ENCODE measurements around the gene FAF1.
"Not testable (repeated sequence)": the region's sequence is repeated elsewhere in the genome, so short reads cannot be mapped to it uniquely, and the experiment has no call there.

Gene FAF1

DNA sequence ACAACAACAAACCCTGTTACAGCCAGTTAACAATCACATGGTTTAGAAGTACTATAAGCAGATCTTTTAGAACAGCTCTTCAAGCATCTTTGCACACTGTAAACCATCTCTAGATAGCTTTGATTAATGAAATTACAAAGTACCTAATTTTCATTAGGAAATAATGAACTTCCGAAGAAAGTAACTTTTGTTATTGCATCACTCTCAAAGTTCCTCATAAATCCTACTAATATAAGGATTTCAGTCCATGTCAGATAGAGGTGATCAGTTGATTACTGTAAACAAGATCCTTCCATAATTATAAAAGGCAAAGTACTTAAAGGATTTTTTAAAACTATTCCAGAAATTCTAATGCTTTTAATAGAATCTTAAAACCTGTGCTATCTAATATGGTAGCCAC lies 58.2 kb downstream of the FAF1 start:
- DNase-seq = no peak

- DNase-seq = no peak
Measured at GRCh38 chr1:50898773-50899172, 61.3 kb downstream of the FAF1 start.

- DNase-seq = no peak
Measured at GRCh38 chr1:50894340-50894739, 65.7 kb downstream of the FAF1 start.

DNA sequence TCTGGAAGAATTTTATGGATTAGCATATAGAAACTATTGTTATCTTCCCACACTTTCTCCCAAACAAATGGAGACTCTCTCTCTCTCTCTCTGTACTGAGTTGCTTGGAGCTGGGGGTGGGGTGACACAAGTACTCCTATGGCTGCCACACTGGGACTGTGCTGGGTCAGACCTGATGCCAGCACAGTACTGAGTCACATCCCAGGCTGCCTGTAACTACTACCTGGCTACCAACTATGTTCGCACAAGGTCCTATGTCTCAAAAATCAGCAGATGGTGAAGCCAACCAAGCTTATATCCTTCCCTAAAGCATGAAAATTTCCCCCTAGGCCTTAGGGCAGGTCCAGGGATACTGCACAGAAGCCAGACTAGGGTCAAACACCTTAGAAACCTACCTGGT lies 66.6 kb downstream of the FAF1 start:
- no peak for DNase-seq

DNA sequence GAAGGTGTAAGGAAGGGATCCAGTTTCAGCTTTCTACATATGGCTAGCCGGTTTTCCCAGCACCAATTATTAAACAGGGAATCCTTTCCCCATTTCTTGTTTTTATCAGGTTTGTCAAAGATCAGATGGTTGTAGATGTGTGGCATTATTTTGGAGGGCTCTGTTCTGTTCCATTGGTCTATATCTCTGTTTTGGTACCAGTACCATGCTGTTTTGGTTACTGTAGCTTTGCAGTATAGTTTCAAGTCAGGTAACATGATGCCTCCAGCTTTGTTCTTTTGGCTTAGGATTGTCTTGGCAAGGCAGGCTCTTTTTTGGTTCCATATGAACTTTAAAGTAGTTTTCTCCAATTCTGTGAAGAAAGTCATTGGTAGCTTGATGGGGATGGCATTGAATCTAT lies 72.5 kb downstream of the FAF1 start:
- DNase-seq = not testable (repeated sequence)

DNA sequence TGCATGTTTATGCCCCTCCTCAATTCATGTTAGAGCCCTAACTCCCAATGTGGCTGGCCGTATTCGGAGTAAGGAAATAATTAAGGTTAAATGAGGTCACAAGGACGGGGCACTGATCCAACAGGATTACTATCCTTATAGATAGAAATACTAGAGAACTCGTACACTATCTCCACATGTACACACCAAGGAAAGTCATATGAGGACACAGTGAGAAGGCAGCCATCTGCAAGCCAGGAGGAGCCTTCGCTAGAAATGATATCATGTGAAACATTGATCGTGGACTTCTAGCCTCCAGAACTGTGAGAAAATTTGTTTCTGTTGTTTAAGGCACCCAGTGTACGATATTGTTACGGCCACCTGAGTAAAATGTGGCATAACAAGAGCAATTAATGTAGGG lies 79.7 kb downstream of the FAF1 start:
- no peak for DNase-seq

DNA sequence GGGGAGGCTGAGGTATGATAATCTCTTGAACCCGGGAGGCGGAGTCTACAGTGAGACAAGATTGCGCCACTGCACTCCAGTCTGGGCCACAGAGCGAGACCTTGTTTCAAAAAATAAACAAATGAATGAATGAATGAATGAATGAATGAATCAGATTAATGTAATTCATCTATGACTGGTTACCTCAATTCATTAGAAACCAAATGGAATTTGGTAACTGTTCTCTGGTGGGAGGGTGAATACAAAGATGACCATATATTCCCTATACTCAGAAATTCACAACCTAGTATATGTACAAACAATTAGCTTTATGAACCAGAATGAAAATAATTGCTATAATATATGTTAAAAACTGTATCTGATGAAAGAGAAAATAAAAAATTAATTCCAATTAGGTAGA lies 80.9 kb downstream of the FAF1 start:
- DNase-seq = no peak

DNA sequence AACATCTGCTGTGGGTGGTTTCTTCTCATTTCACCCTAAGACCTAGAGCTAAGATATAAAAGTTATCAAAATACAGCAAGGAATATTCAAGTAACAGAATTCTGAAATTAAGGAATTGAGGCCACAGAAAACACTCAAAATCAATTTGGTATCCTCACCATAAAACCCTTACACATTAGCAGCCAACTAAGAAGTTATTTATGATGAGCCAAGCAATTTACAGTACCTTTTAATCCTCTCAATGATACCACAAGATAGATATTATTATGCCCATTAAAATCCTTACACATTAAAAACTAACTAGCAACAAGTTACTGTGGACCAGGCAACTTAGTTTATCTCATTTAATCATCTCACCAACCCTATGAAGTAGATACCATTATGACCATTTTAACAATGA lies 81.6 kb downstream of the FAF1 start:
- no peak for DNase-seq

DNA sequence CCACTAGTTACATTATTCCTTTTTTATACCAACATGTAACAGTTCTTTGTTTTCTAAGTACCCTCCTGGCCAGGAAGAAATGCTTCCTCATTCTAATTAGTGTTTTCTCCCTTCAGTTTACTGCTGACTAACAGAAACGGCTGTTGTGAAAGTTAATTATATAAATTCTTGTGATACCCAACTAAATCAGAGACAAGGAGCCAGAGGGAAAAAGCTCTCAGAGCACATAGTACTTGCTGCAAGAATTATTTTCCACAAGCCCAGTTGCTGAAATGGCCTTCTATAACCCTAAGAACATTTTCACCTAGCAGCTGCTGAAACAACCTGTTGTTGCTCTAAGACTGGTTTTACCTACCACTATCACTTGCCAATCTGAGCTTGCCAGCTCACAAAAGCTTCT lies 82.4 kb downstream of the FAF1 start:
- no peak for DNase-seq

DNA sequence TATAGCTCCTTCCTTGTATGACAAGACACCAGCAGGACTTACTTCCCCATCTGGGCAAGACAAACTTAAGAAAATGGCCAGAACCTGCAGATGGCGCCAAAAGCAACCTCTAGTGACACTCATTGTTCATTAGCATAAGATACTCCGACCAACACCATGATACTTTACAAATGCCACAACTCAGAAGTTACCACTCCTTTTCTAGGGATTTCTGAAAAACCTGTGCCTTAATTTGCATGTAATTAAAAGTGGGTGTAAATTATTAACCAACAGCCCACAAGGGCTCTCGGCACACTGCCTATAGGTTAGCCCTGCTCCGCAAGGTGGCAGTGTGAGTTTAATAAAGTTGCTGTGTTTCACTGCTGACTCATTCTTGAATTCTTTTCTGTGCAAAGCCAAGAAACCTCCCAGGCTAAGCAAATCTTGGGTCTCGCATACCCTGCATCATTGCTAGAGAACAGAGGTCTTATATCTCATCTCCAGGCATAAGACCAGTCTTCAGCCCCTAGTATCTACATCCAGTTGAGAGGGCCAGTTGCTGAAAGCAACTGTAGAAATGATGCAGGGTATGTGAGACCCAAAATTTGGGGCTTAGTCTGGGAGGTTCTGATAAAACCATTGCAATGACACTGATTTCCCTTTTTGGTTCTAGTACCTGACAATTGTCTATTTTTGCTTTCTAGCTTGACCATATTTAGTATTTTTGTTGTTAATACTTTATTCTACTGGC lies 86.4 kb downstream of the FAF1 start:
- no peak for DNase-seq

- not testable (repeated sequence) for DNase-seq
Measured at GRCh38 chr1:50864845-50865244, 95.2 kb downstream of the FAF1 start.

GRCh38 chr1:50861772-50862171 lies 98.3 kb downstream of the FAF1 start:
- no peak for DNase-seq

- DNase-seq = no peak
Measured at GRCh38 chr1:50860702-50861101, 99.4 kb downstream of the FAF1 start.

- no peak for DNase-seq
Measured at GRCh38 chr1:50860256-50860655, 99.8 kb downstream of the FAF1 start.

DNA sequence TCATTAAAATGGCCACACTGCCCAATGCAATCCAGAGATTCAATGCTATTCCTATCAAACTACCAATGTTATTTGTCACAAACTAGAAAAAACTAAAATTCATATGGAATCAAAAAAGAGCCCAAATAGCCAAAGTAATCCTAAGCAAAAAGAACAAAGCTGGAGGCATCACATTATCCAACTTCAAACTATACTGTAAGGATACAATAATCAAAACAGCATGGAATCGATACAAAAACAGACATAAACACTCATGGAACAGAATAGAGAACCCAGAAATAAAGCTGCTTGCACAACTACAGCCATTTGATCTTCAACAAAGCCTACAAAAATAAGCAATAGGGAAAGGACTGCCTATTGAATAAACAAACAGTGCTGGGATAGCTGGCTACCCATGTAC lies 100.4 kb downstream of the FAF1 start:
- DNase-seq = no peak

DNA sequence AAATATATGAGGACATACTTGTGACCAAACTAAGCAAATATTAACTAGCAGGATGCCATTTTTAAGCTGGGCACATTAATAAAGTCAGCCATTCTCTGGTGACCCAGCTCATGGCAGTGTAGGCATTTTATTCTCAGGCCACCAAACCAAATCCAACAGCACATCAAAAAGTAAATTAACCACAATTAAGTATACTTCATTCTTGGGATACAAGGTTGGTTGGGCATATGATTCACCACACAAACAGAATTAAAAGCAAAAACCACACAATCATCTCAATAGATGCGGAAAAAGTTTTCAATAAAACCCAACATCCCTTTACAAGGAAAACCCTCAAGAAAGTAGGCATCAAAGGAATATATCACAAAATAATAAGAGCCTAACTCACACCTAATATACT lies 101.3 kb downstream of the FAF1 start:
- DNase-seq = no peak

DNA sequence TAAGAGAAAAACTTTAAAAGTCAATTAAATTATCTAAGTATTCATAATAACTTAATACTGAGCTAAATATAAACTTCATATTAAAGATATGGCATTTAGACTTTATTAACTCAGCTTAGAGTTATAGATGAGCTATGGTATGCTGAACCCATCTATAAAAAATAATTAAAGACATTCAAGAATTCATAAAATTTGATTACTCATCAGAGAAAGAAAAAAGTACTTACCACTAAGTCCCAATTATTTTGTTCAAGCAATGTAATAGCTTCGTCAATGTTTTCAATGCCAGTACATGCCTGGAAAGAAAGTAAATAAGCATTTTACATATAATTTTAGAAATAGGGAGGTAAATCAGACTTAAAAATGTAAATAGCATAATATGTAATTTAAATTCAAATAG lies 102.4 kb downstream of the FAF1 start:
- no peak for DNase-seq

DNA sequence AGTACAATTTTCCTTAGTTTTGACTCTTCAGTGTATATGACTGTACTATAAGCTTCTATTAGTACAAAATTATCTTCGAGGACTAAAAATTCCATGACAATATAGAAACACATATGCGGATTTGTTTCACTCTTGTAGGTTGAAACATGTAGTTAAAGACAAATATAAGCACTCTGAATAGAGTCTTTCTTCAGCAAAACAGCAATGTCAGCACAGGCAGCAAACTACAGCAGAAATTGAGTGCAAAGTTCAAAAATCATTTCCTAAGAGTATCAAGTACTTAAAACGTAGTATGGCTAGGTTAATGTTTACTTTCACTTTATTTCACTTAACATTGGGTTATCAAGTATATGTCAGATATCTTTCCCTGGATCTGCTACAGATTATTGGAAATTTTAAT lies 106.7 kb downstream of the FAF1 start:
- DNase-seq = no peak

DNA sequence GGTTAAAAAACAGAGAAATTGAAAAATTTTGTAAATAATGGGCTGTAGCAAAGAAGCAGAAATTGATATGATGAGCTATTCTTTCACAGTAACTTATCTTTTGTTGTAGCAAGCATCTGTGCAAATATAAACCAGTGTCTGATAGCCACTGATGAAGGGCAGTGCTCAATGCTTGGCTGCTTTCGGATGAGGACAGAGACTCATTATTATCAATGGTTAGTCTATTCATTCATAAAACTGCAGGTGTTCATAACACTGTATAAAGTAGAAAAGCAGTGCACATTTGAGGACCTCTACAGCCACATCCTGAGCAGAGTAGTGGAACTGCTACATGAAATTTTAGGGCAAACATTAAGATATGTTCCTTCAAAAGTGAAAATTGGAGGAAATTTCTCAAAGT lies 107.2 kb downstream of the FAF1 start:
- DNase-seq = no peak

DNA sequence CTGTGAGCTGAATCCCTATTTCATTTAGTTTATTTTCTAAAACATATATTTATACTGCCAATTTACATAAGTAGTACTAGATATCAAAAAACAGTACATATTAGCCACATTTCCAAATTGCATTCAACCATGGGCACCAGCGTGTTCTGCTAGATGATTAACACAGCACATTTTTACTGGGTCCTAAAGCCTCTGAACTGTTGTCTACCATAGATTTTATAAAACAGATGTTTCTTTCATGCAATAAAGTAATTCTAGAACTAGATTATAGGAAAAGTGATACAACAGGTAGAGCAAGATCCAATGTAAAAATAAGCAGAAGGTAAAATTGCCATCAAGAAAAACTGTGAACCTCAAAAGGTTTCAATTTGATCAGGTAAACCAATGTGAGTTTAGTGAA lies 108.6 kb downstream of the FAF1 start:
- no peak for DNase-seq

- DNase-seq = no peak
Measured at GRCh38 chr1:50851034-50851433, 109.0 kb downstream of the FAF1 start.

GRCh38 chr1:50847303-50847702 lies 112.8 kb downstream of the FAF1 start:
- no peak for DNase-seq

DNA sequence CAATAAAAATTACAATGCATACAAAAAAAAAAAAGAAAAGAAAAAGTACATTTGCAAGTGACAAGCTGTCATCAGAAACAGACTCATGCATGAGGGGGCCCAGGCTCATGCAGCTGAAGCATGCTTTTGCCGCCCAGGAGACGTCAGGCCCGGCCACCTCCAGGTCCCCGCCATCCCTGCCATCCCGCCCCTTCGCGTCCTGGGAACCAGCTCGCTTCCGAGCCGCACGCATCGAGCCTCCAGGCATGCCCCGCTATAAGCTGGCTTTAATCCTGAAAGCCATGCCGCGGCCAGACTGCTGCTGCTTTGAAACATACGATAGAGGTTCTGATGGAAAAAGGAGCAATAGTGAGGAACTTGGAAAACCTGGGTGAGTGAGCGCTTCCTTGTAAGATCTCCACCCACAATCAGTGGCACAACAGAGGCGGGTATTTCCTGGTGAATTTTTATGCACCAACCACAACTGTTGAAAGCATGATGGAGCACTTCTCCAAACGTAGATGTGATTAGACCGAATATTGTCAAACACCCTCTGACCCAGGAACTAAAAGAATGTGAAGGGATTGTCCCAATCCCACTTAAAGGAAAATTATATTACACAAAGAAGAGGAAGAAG lies 113.7 kb downstream of the FAF1 start:
- no peak for DNase-seq

- no peak for DNase-seq
Measured at GRCh38 chr1:50841791-50842387, 118.2 kb downstream of the FAF1 start.

DNA sequence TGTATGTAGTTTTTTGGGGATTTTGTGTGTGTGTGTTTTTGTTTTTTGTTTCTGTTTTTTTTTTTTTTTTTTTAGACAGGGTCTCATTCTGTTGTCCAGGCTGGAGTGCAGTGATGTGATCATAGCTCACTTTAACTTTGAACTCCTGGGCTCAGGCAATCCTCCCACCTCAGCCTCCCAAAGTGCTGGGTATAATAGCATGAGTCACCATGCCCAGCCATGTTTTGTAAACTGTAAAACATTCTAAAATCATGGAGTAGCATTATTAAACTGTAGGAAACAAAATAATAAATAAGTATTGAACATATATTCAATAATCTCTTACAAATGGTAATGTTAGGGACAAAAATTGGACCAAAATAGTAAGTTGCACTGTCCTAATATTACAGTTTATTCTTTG lies 124.0 kb downstream of the FAF1 start:
- DNase-seq = no peak
